ENCODE data around the gene ATRAID. TPM values are rescaled to one million over a fixed set of nuclear protein-coding genes. Genes with fewer than 3 reads are reported as not detected.

ATRAID gene
- total RNA-seq, 1 donor from 2014 or later, result 103 TPM

- Mint-ChIP-seq H3K27ac (no peak overlapping the region), H3K9me3 (no peaks in the 10 kb centered on the region), H3K27me3 (no peaks in the 10 kb centered on the region), H3K4me3 (no peak overlapping the region), H3K4me1 (ENCODE audit: unreplicated experiment) (no peaks in the 10 kb centered on the region), H3K36me3 (peaks cover 14% of the 10 kb centered on the region)
- no peak for TF ChIP-seq CTCF (conservative IDR thresholded peaks at IDR 0.05)
- DNase-seq (ENCODE audit: extremely low spot score, unreplicated experiment), result no peak
Measured at GRCh38 chr2:27240406-27240805, 28.6 kb downstream of the ATRAID start.

DNA sequence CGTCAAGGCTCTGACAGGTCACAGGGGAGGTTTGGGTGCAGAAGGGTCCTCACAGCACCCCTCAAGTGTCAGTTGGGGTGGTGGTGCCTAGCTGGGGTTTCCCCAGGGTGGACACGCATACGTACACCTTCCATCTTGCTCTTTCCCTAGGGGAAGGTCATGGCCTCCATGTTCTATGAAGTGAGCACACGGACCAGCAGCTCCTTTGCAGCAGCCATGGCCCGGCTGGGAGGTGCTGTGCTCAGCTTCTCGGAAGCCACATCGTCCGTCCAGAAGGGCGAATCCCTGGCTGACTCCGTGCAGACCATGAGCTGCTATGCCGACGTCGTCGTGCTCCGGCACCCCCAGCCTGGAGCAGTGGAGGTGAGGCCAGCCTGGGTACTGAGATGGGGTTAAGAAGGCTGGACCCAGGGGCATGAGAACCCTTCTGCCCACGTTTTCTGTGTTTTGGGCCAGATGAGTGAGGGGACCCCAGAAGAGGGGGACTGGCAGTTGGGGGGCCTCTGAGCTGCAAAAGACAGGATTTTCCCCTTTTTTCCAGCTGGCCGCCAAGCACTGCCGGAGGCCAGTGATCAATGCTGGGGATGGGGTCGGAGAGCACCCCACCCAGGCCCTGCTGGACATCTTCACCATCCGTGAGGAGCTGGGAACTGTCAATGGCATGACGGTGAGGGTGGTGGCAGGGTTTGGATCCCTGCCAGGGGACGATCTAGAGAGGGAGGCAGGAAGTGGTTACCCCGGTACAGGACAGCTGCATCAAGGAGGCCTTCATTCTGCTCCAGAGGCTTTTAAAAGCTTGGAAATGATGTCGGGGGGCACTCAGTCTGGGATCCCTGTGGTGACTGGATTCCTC lies 30.1 kb downstream of the ATRAID start:
- Mint-ChIP-seq H3K27me3 (no peaks in the 10 kb centered on the region), H3K4me3 (no peak overlapping the region), H3K4me1 (ENCODE audit: unreplicated experiment) (no peaks in the 10 kb centered on the region), H3K27ac (no peak overlapping the region), H3K36me3 (peaks cover 10% of the 10 kb centered on the region), H3K9me3 (no peaks in the 10 kb centered on the region)
- no peak for TF ChIP-seq CTCF (conservative IDR thresholded peaks at IDR 0.05)
- DNase-seq (ENCODE audit: extremely low spot score, unreplicated experiment), result no peak

- no peak overlapping the region for H3K4me3 Mint-ChIP-seq
- no peak for TF ChIP-seq CTCF (conservative IDR thresholded peaks at IDR 0.05)
- H3K27me3 Mint-ChIP-seq, result peaks cover 2% of the 10 kb centered on the region
- peaks cover 10% of the 10 kb centered on the region for H3K36me3 Mint-ChIP-seq
- H3K4me1 Mint-ChIP-seq (ENCODE audit: unreplicated experiment), result no peaks in the 10 kb centered on the region
- no peak for DNase-seq (ENCODE audit: extremely low spot score, unreplicated experiment)
- H3K27ac Mint-ChIP-seq, result no peak overlapping the region
- H3K9me3 Mint-ChIP-seq, result no peaks in the 10 kb centered on the region
Measured at GRCh38 chr2:27242614-27242951, 30.7 kb downstream of the ATRAID start.

- H3K4me3 Mint-ChIP-seq, result no peak overlapping the region
- no peak for DNase-seq (ENCODE audit: extremely low spot score, unreplicated experiment)
- H3K27me3 Mint-ChIP-seq, result peaks cover 12% of the 10 kb centered on the region
- H3K4me1 Mint-ChIP-seq (ENCODE audit: unreplicated experiment), result no peaks in the 10 kb centered on the region
- no peak overlapping the region for H3K27ac Mint-ChIP-seq
- TF ChIP-seq CTCF (conservative IDR thresholded peaks at IDR 0.05), result no peak
- H3K9me3 Mint-ChIP-seq, result no peaks in the 10 kb centered on the region
- peaks cover 9% of the 10 kb centered on the region for H3K36me3 Mint-ChIP-seq
Measured at GRCh38 chr2:27243391-27244130, 31.7 kb downstream of the ATRAID start.

- H3K9me3 Mint-ChIP-seq, result no peaks in the 10 kb centered on the region
- no peak overlapping the region for H3K27ac Mint-ChIP-seq
- H3K4me3 Mint-ChIP-seq, result no peak overlapping the region
Measured at GRCh38 chr2:27245116-27245515, 33.3 kb downstream of the ATRAID start.

More at GRCh38 chr2:27245116-27245515, 33.3 kb downstream of the ATRAID start:
- H3K36me3 Mint-ChIP-seq, result peaks cover 6% of the 10 kb centered on the region
- TF ChIP-seq CTCF (conservative IDR thresholded peaks at IDR 0.05), result no peak
- DNase-seq (ENCODE audit: extremely low spot score, unreplicated experiment), result no peak
- H3K27me3 Mint-ChIP-seq, result peaks cover 19% of the 10 kb centered on the region
- peaks cover 7% of the 10 kb centered on the region for H3K4me1 Mint-ChIP-seq (ENCODE audit: unreplicated experiment)

All from type B pancreatic cell (in vitro differentiated cells).